Mesothelial cell of epicardium (in vitro differentiated cells): Measurements from ENCODE around the gene C1orf185. TPM values are rescaled to one million over a fixed set of nuclear protein-coding genes. Genes with fewer than 3 reads are reported as not detected.

ENCODE experiments used
- DNase-seq, 2 experiments: peaks; one replicate each; pipeline ENCODE4 v3.0.0; 2021; ENCODE audit warnings: low spot score in 2 of 2; ENCODE audit not compliant: unreplicated experiment in 2 of 2
- H3K27ac Mint-ChIP-seq: 2 replicates; pipeline ENCODE4 v1.8.0; 2021; ENCODE audit warnings: mixed read lengths
- H3K27me3 Mint-ChIP-seq: 2 replicates; pipeline ENCODE4 v1.8.0; 2021; ENCODE audit warnings: low read depth, mixed read lengths
- H3K36me3 Mint-ChIP-seq: 2 replicates; pipeline ENCODE4 v1.8.0; 2021; ENCODE audit warnings: mixed read lengths
- H3K4me1 Mint-ChIP-seq: 2 replicates; pipeline ENCODE4 v1.8.0; 2021; ENCODE audit warnings: mixed read lengths
- H3K4me3 Mint-ChIP-seq: 2 replicates; pipeline ENCODE4 v1.8.0; 2021; ENCODE audit warnings: mild to moderate bottlenecking, moderate library complexity, mixed read lengths
- H3K9me3 Mint-ChIP-seq: 2 replicates; pipeline ENCODE4 v1.8.0; 2021; ENCODE audit warnings: mixed read lengths
- total RNA-seq: library from RNA; stranded (reverse); gene quantifications from 3 replicates; pipeline ENCODE4 v1.2.1, GENCODE V29; 2021
- TF ChIP-seq, protein P1 (sequence below): fragments of 200-600 bp; sonication (generic); IDR thresholded peaks from one replicate; pipeline ENCODE4 v1.5.0; 2021; ENCODE audit warnings: antibody characterized with exemption; ENCODE audit not compliant: unreplicated experiment

C1orf185 gene
- total RNA-seq, 1 donor from 2014 or later: not detected

DNA sequence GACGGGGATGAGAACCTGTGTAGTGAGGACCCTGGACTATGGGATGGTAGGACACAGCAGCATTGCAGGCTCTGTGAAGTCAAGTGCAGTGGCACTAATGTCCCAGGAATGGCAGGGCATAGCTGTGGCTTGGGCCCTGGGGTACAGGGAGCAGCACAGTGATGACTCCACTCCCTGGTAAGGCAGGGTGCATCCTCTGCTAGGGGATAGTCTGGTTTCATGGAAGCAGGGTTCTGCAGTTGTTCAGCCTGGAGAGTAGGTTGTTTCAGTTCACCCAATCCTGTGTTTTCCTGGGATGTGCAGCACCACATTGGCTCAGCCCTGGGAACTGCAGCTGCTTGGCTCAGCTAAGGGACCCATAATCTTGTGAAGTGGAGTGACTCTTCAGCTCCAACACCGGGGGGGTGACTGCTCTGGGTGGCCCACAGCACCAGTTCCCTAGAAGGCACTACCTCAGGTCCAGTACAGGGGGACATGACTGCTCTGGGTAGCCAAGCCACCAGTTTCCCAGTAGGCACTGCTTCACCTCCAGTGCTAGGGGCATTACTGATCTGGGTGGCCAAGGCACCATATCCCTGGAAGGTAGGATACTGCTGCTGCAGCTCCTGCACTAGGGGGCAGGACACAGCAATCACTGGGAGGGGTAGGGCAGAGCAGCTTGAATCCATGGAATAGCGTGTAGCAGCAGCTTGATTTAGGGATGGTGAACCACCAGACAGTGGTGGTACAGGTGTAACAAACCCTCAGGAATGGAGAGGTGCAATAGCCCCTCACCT lies 15.3 kb upstream of the C1orf185 start:
- Mint-ChIP-seq H3K4me3 (no peak overlapping the region), H3K9me3 (peaks cover 7% of the 10 kb centered on the region), H3K27me3 (peaks cover 52% of the 10 kb centered on the region), H3K36me3 (no peaks in the 10 kb centered on the region), H3K4me1 (no peaks in the 10 kb centered on the region), H3K27ac (no peak overlapping the region)
- TF ChIP-seq, protein P1, sequence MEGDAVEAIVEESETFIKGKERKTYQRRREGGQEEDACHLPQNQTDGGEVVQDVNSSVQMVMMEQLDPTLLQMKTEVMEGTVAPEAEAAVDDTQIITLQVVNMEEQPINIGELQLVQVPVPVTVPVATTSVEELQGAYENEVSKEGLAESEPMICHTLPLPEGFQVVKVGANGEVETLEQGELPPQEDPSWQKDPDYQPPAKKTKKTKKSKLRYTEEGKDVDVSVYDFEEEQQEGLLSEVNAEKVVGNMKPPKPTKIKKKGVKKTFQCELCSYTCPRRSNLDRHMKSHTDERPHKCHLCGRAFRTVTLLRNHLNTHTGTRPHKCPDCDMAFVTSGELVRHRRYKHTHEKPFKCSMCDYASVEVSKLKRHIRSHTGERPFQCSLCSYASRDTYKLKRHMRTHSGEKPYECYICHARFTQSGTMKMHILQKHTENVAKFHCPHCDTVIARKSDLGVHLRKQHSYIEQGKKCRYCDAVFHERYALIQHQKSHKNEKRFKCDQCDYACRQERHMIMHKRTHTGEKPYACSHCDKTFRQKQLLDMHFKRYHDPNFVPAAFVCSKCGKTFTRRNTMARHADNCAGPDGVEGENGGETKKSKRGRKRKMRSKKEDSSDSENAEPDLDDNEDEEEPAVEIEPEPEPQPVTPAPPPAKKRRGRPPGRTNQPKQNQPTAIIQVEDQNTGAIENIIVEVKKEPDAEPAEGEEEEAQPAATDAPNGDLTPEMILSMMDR: no peak
- DNase-seq: no peak

DNA sequence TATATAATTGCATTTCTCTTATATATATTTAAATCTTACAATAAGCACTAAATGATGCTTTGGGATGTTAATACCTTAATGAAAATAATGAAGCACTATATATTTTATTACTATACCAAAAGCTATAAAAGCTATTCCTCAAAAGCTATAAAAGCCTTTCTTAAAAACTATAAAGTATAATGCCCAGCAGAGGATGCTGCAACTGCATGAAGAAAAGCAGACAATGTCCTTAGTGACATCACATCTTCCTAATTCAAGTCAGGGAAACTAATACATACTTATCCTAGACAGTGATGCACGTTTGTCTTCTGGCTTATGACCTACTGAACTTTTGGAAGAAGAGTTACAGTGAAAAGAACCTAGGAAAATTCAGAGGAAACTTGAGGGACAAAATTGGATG lies 13.6 kb upstream of the C1orf185 start:
- H3K27ac Mint-ChIP-seq: no peak overlapping the region
- no peak overlapping the region for H3K4me3 Mint-ChIP-seq
- H3K27me3 Mint-ChIP-seq: peaks cover 55% of the 10 kb centered on the region
- DNase-seq: no peak
- H3K4me1 Mint-ChIP-seq: no peaks in the 10 kb centered on the region
- H3K36me3 Mint-ChIP-seq: no peaks in the 10 kb centered on the region
- H3K9me3 Mint-ChIP-seq: peaks cover 9% of the 10 kb centered on the region
- TF ChIP-seq, protein P1: no peak

- Mint-ChIP-seq H3K4me3 (no peak overlapping the region), H3K9me3 (peaks cover 9% of the 10 kb centered on the region), H3K27me3 (peaks cover 65% of the 10 kb centered on the region), H3K4me1 (no peaks in the 10 kb centered on the region), H3K36me3 (no peaks in the 10 kb centered on the region), H3K27ac (no peak overlapping the region)
- TF ChIP-seq, protein P1: no peak
- DNase-seq: no peak
Observed at GRCh38 chr1:51093581-51093980, 8.4 kb upstream of the C1orf185 start.

- no peak overlapping the region for H3K4me3 Mint-ChIP-seq
- TF ChIP-seq, protein P1: no peak
- H3K9me3 Mint-ChIP-seq: peaks cover 4% of the 10 kb centered on the region
- no peaks in the 10 kb centered on the region for H3K4me1 Mint-ChIP-seq
- H3K27ac Mint-ChIP-seq: no peak overlapping the region
- no peaks in the 10 kb centered on the region for H3K36me3 Mint-ChIP-seq
- peaks cover 53% of the 10 kb centered on the region for H3K27me3 Mint-ChIP-seq
- no peak for DNase-seq
Observed at GRCh38 chr1:51097171-51097570, 4.9 kb upstream of the C1orf185 start.

GRCh38 chr1:51100264-51100880 lies 1.7 kb upstream of the C1orf185 start:
- no peaks in the 10 kb centered on the region for H3K36me3 Mint-ChIP-seq
- no peak overlapping the region for H3K27ac Mint-ChIP-seq
- no peaks in the 10 kb centered on the region for H3K9me3 Mint-ChIP-seq
- peaks cover 25% of the 10 kb centered on the region for H3K27me3 Mint-ChIP-seq
- no peak for DNase-seq
- no peaks in the 10 kb centered on the region for H3K4me1 Mint-ChIP-seq
- TF ChIP-seq, protein P1: no peak
- H3K4me3 Mint-ChIP-seq: no peak overlapping the region
